Measurements from ENCODE around the gene NMRK1.

The NMRK1 gene

DNA sequence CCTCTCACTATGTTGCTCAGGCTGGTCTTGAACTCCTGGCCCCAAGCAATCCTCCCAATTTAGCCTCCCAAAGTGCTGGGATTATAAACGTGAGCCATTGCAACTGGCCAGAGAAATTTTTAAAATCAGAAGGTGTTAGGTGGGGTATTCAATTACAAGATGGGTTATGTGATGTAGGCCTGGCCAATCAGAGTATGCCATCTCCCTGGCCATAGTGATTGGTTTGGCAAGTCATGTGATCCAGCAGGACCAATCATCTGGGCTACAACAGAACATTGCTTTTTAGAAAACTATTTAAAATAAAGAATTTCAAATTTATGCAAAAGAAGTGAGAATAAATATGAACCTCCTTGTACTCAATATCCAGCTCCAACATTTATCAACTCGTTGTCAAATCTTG lies 22.4 kb downstream of the NMRK1 start:
- no peaks in the 10 kb centered on the region for H3K9me3 ChIP-seq (ENCODE audit: control insufficient read depth in 2 of 2, low read length in 2 of 2)
- no peak overlapping the region for H3K27ac ChIP-seq (ENCODE audit: low read depth in 2 of 2, low read length in 2 of 2)
- no peak overlapping the region for H3K4me3 ChIP-seq (ENCODE audit: low read length in 2 of 2)
- H3K27me3 ChIP-seq (ENCODE audit: control insufficient read depth in 2 of 2, insufficient read depth in 2 of 2, low read length in 2 of 2), result no peaks in the 10 kb centered on the region
- no peaks in the 10 kb centered on the region for H3K4me1 ChIP-seq (ENCODE audit: control insufficient read depth in 2 of 2, insufficient read depth in 2 of 2, low read length in 2 of 2)
- no peak overlapping the region for H3K9ac ChIP-seq (ENCODE audit: low read depth in 1 of 2, low read length in 2 of 2)
- peaks cover 11% of the 10 kb centered on the region in 2 donors for H3K36me3 ChIP-seq (ENCODE audit: control insufficient read depth in 2 of 2, insufficient read depth in 2 of 2, low read length in 2 of 2)

DNA sequence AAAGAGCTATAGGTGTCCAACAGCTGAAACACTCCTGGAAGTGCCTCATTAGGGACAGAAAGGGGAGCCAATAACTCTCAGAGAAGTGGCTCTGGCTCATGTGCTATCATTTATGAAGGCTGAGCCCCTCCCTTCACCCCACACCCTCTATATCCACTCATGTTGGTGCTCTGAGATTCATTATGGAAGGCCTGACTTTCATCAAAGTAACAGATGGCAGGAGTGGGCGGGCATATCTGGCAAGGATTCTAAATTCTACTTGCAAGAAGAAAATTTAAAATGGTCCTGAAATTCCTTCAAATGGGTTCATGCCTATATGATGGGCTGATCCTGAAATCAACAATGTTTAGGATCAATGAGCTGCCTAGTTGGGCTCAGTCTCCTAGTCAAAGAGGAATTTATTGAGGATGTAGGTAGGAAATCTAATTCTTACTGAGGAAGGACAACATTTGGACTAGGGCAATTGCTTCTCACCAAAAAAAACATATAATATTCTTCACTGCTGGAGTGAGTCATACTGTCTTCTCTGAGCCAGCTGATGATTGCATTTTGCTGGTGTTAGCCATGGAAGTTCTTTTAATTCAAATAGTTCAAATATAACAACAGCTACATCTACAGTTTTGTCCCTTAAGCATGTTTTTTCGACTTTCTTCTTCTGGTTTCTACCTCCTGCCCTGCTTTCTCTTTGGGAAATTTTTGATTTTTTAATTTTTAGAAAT lies 23.5 kb downstream of the NMRK1 start:
- no peaks in the 10 kb centered on the region for H3K9me3 ChIP-seq (ENCODE audit: control insufficient read depth in 2 of 2, low read length in 2 of 2)
- H3K27me3 ChIP-seq (ENCODE audit: control insufficient read depth in 2 of 2, insufficient read depth in 2 of 2, low read length in 2 of 2), result no peaks in the 10 kb centered on the region
- H3K4me1 ChIP-seq (ENCODE audit: control insufficient read depth in 2 of 2, insufficient read depth in 2 of 2, low read length in 2 of 2), result no peaks in the 10 kb centered on the region
- H3K9ac ChIP-seq (ENCODE audit: low read depth in 1 of 2, low read length in 2 of 2), result no peak overlapping the region
- H3K4me3 ChIP-seq (ENCODE audit: low read length in 2 of 2), result no peak overlapping the region
- H3K36me3 ChIP-seq (ENCODE audit: control insufficient read depth in 2 of 2, insufficient read depth in 2 of 2, low read length in 2 of 2), result peaks cover 11% of the 10 kb centered on the region in 2 donors
- no peak overlapping the region for H3K27ac ChIP-seq (ENCODE audit: low read depth in 2 of 2, low read length in 2 of 2)

DNA sequence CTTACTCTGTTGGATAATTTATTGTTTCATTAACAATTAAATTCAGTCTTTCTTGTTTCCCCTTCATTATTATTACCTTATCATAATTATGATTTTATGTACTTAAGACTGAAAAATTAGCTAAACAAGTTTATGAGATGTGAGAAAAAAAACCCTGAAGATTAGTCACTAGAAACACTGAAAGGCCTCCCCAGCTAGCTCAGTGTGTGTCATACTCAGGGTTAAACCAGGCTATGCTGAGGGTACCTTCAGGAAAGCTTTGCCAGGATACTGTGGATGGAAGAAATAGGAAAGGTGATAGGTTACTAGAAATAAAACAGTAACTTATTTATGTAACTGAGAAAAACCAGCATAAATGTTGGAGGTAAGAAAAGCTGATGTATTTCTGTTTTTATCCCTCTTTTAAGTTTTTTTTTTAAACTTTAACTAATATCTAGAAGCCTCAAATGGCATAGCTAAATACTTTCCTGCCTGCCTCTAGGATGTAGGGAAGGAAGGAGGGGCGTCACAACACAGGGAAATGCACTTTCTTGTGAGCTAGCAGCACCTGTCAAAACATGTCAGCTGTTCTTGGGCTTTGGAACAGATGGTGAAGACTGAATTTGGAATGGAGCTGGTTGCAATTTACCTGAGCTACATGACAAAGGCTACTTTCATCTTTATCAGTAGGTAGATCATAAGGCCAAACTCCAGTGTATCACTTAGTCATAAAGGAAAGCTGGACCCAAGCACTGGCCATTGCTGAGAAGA lies 24.2 kb downstream of the NMRK1 start:
- Histone ChIP-seq H3K4me1 (ENCODE audit: control insufficient read depth in 2 of 2, insufficient read depth in 2 of 2, low read length in 2 of 2) (no peaks in the 10 kb centered on the region), H3K9ac (ENCODE audit: low read depth in 1 of 2, low read length in 2 of 2) (no peak overlapping the region), H3K27ac (ENCODE audit: low read depth in 2 of 2, low read length in 2 of 2) (no peak overlapping the region), H3K9me3 (ENCODE audit: control insufficient read depth in 2 of 2, low read length in 2 of 2) (no peaks in the 10 kb centered on the region), H3K4me3 (ENCODE audit: low read length in 2 of 2) (no peak overlapping the region), H3K27me3 (ENCODE audit: control insufficient read depth in 2 of 2, insufficient read depth in 2 of 2, low read length in 2 of 2) (no peaks in the 10 kb centered on the region), H3K36me3 (ENCODE audit: control insufficient read depth in 2 of 2, insufficient read depth in 2 of 2, low read length in 2 of 2) (peaks cover 11% of the 10 kb centered on the region in 2 donors)

DNA sequence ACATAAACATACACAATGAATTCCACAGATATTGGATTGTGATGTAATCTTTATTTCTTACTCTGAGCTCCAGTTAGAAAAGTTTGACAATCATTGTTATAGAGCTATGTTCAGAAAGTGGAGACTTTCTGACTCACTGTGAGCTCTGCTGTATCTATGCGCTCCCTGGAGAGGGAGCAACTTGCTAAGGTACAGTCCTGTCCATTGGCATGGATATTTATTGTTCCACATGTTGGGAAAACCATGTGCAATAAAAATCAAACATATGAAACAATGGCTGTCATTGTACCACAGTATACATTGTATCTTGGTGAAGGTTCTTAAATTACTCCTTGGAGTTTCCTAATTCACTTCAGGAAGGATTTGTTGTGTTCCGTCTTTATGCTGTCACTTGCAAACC lies 26.8 kb downstream of the NMRK1 start:
- Histone ChIP-seq H3K4me1 (ENCODE audit: control insufficient read depth in 2 of 2, insufficient read depth in 2 of 2, low read length in 2 of 2) (no peaks in the 10 kb centered on the region), H3K27ac (ENCODE audit: low read depth in 2 of 2, low read length in 2 of 2) (no peak overlapping the region), H3K9ac (ENCODE audit: low read depth in 1 of 2, low read length in 2 of 2) (no peak overlapping the region), H3K36me3 (ENCODE audit: control insufficient read depth in 2 of 2, insufficient read depth in 2 of 2, low read length in 2 of 2) (peaks cover 4 to 6% of the 10 kb centered on the region in 2 donors), H3K27me3 (ENCODE audit: control insufficient read depth in 2 of 2, insufficient read depth in 2 of 2, low read length in 2 of 2) (no peaks in the 10 kb centered on the region), H3K4me3 (ENCODE audit: low read length in 2 of 2) (no peak overlapping the region), H3K9me3 (ENCODE audit: control insufficient read depth in 2 of 2, low read length in 2 of 2) (no peaks in the 10 kb centered on the region)

DNA sequence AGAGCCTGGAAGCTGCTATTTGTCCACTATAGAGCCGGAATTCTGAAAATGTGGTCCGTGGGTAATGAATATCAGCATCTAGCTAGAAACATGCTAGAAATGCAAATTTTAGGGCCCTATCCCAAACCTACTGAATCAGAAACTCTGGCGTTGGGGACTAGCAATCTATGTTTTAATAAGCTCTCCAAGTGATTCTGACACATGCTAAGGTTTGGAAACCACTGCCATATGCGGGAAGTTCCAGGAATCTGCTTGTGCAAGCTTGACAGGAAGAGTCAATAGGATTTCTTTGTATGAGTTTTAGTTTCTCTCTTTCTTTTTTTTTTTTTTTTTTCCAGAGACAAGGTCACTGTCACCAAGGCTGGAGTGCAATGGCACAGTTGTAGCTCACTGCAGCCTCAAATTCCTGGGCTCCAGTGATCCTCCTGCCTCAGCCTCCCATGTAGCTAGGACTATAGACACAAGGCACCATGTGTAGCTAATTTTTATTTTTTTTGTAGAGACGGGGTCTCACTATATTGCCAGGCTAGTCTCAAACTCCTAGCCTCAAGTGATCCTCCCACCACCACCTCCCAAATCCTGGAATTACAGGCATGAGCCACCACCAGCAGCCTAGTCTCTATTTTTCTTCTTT lies 33.5 kb downstream of the NMRK1 start:
- no peaks in the 10 kb centered on the region for H3K4me1 ChIP-seq (ENCODE audit: control insufficient read depth in 2 of 2, insufficient read depth in 2 of 2, low read length in 2 of 2)
- H3K36me3 ChIP-seq (ENCODE audit: control insufficient read depth in 2 of 2, insufficient read depth in 2 of 2, low read length in 2 of 2), result no peaks in the 10 kb centered on the region
- no peak overlapping the region for H3K4me3 ChIP-seq (ENCODE audit: low read length in 2 of 2)
- no peaks in the 10 kb centered on the region for H3K27me3 ChIP-seq (ENCODE audit: control insufficient read depth in 2 of 2, insufficient read depth in 2 of 2, low read length in 2 of 2)
- no peak overlapping the region for H3K9ac ChIP-seq (ENCODE audit: low read depth in 1 of 2, low read length in 2 of 2)
- no peaks in the 10 kb centered on the region for H3K9me3 ChIP-seq (ENCODE audit: control insufficient read depth in 2 of 2, low read length in 2 of 2)
- H3K27ac ChIP-seq (ENCODE audit: low read depth in 2 of 2, low read length in 2 of 2), result no peak overlapping the region

DNA sequence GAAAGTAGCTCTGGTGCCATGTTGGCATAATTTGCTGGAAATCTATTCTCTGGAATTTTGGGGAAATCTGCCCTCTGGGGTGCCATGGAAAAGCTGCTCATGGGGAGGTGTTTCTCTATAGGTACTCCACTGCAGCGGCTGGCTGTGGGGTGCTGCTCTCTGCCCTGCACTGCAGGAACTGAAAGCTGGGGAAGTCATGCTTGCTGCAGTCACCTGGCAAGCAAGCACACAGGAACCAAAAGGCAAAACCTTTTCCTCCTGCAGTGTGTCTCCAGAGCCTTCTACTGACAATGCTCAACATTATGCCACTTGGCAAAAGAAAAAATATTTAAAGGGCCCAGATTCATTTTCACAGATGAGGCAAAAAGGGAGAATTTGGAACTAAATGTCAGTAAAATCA lies 34.1 kb downstream of the NMRK1 start:
- Histone ChIP-seq H3K27me3 (ENCODE audit: control insufficient read depth in 2 of 2, insufficient read depth in 2 of 2, low read length in 2 of 2) (no peaks in the 10 kb centered on the region), H3K4me3 (ENCODE audit: low read length in 2 of 2) (no peak overlapping the region), H3K36me3 (ENCODE audit: control insufficient read depth in 2 of 2, insufficient read depth in 2 of 2, low read length in 2 of 2) (no peaks in the 10 kb centered on the region), H3K9ac (ENCODE audit: low read depth in 1 of 2, low read length in 2 of 2) (no peak overlapping the region), H3K4me1 (ENCODE audit: control insufficient read depth in 2 of 2, insufficient read depth in 2 of 2, low read length in 2 of 2) (no peaks in the 10 kb centered on the region), H3K9me3 (ENCODE audit: control insufficient read depth in 2 of 2, low read length in 2 of 2) (no peaks in the 10 kb centered on the region), H3K27ac (ENCODE audit: low read depth in 2 of 2, low read length in 2 of 2) (no peak overlapping the region)

DNA sequence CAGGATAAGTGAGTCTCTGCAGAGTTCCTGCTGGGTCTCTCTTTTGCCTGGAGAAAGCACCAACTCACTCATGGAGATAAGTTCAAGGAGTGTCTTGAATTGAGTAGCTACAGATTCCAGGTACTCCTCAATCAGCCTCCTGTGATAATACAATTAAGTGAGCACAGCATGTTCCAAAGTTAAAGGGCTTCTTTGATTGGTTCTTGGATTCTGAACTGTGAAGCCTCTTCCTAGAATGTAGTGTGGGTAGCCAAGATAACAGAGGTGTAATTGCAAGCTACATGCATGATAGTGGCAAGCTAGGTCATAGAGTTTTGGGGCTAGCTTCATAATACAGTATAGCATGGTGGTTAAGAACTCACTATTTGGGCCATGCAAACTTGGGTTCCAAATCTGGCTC lies 36.7 kb downstream of the NMRK1 start:
- H3K4me3 ChIP-seq (ENCODE audit: low read length in 2 of 2), result no peak overlapping the region
- H3K9ac ChIP-seq (ENCODE audit: low read depth in 1 of 2, low read length in 2 of 2), result no peak overlapping the region
- no peaks in the 10 kb centered on the region for H3K36me3 ChIP-seq (ENCODE audit: control insufficient read depth in 2 of 2, insufficient read depth in 2 of 2, low read length in 2 of 2)
- H3K27ac ChIP-seq (ENCODE audit: low read depth in 2 of 2, low read length in 2 of 2), result no peak overlapping the region
- H3K27me3 ChIP-seq (ENCODE audit: control insufficient read depth in 2 of 2, insufficient read depth in 2 of 2, low read length in 2 of 2), result no peaks in the 10 kb centered on the region
- H3K9me3 ChIP-seq (ENCODE audit: control insufficient read depth in 2 of 2, low read length in 2 of 2), result no peaks in the 10 kb centered on the region
- no peaks in the 10 kb centered on the region for H3K4me1 ChIP-seq (ENCODE audit: control insufficient read depth in 2 of 2, insufficient read depth in 2 of 2, low read length in 2 of 2)

DNA sequence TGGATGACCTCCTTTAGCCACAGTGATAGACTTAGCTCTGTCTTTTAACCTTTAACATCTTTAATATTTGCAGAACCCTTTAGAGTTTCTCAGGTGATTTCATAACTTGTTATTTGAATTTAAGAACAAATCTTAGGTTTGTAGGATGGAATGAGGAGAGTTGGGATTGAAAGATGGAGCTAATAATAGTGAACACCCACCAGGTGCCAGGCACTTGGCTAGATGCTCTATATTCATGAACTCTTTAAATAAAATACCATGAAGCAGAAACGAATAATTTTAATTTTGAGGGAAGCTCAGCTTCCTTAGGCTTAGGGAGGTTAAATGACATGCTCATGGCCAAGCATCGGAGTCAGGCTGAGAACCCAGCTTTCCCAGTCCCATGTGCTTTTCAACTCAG lies 40.4 kb downstream of the NMRK1 start:
- no peaks in the 10 kb centered on the region for H3K27me3 ChIP-seq (ENCODE audit: control insufficient read depth in 2 of 2, insufficient read depth in 2 of 2, low read length in 2 of 2)
- H3K4me3 ChIP-seq (ENCODE audit: low read length in 2 of 2), result no peak overlapping the region
- no peaks in the 10 kb centered on the region for H3K36me3 ChIP-seq (ENCODE audit: control insufficient read depth in 2 of 2, insufficient read depth in 2 of 2, low read length in 2 of 2)
- H3K4me1 ChIP-seq (ENCODE audit: control insufficient read depth in 2 of 2, insufficient read depth in 2 of 2, low read length in 2 of 2), result no peaks in the 10 kb centered on the region
- H3K9ac ChIP-seq (ENCODE audit: low read depth in 1 of 2, low read length in 2 of 2), result no peak overlapping the region
- H3K9me3 ChIP-seq (ENCODE audit: control insufficient read depth in 2 of 2, low read length in 2 of 2), result no peaks in the 10 kb centered on the region
- no peak overlapping the region for H3K27ac ChIP-seq (ENCODE audit: low read depth in 2 of 2, low read length in 2 of 2)

DNA sequence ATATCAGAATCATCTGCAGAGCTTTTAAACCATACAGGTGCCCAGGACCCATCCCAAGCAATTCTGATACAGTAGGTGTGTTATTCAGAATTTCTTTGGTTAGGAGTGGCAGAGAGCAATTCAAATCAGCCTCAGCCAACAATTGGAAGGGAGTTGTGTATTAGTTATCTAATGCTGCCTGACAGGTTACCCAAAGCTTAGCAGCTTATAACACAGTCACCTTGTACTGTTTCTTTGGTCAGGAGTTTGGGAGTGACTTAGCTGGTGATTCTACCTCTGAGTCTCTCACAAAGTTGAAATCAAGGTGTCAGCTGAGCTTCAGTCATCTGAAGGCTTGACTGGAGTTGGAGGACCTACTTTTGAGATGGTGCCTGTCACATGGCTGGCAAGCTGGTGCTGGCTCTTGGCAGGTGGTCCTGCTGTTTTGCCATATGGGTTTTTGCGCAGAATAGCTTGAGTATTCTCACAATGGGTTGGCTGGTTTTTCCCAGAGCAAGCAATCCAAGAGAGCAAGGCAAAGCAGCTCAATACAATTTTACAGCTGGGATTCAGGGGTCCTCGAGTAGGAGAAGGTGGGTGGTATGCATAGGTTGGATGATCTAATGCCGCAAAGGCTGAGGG lies 41.1 kb downstream of the NMRK1 start:
- Histone ChIP-seq H3K4me1 (ENCODE audit: control insufficient read depth in 2 of 2, insufficient read depth in 2 of 2, low read length in 2 of 2) (no peaks in the 10 kb centered on the region), H3K9ac (ENCODE audit: low read depth in 1 of 2, low read length in 2 of 2) (no peak overlapping the region), H3K27me3 (ENCODE audit: control insufficient read depth in 2 of 2, insufficient read depth in 2 of 2, low read length in 2 of 2) (no peaks in the 10 kb centered on the region), H3K36me3 (ENCODE audit: control insufficient read depth in 2 of 2, insufficient read depth in 2 of 2, low read length in 2 of 2) (no peaks in the 10 kb centered on the region), H3K9me3 (ENCODE audit: control insufficient read depth in 2 of 2, low read length in 2 of 2) (no peaks in the 10 kb centered on the region), H3K27ac (ENCODE audit: low read depth in 2 of 2, low read length in 2 of 2) (no peak overlapping the region), H3K4me3 (ENCODE audit: low read length in 2 of 2) (no peak overlapping the region)

DNA sequence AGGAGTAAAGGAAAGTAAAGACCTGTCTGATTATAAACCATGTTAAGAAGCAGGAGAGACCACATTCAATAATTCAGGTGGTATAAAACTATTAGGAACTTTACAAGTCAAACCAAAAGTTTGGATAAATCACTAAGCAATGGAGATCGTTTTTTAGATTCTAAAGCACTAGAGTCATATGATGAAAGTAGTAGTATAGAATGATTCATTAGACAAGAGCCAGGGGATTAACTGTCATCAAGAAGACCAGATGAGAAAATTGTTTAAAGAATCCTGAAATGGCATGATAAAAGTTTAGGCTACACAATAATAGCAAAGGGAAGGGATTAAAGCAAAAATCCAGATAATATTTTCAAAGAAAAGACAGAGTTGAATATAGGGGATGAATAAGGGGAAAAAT lies 46.9 kb downstream of the NMRK1 start:
- Histone ChIP-seq H3K4me3 (ENCODE audit: low read length in 2 of 2) (no peak overlapping the region), H3K27ac (ENCODE audit: low read depth in 2 of 2, low read length in 2 of 2) (no peak overlapping the region), H3K9ac (ENCODE audit: low read depth in 1 of 2, low read length in 2 of 2) (no peak overlapping the region), H3K27me3 (ENCODE audit: control insufficient read depth in 2 of 2, insufficient read depth in 2 of 2, low read length in 2 of 2) (no peaks in the 10 kb centered on the region), H3K4me1 (ENCODE audit: control insufficient read depth in 2 of 2, insufficient read depth in 2 of 2, low read length in 2 of 2) (peaks cover 0 to 2% of the 10 kb centered on the region in 2 donors), H3K9me3 (ENCODE audit: control insufficient read depth in 2 of 2, low read length in 2 of 2) (no peaks in the 10 kb centered on the region), H3K36me3 (ENCODE audit: control insufficient read depth in 2 of 2, insufficient read depth in 2 of 2, low read length in 2 of 2) (no peaks in the 10 kb centered on the region)
